Mesenchymal stem cell (in vitro differentiated cells and primary cell): Measurements from ENCODE around the gene RBM10.
A peak's percentile ranks its signal among the peaks of the same experiment; 100 is the strongest.

Experiments used
- DNase-seq: peaks from one replicate; pipeline ENCODE4 v3.0.0-alpha.2; 2013
- H2AFZ ChIP-seq: one replicate; pipeline ENCODE4 v1.6.1; 2013; ENCODE audit warnings: low read depth, mild to moderate bottlenecking, control low read depth, inconsistent platforms, low read length, moderate library complexity
- H2AK5ac ChIP-seq: 2 replicates; pipeline ENCODE4 v1.6.1; 2013; ENCODE audit warnings: low read length, moderate library complexity, mild to moderate bottlenecking, inconsistent platforms; ENCODE audit not compliant: severe bottlenecking
- H2BK120ac ChIP-seq: one replicate; pipeline ENCODE4 v1.6.1; 2013; ENCODE audit warnings: low read depth, mild to moderate bottlenecking, inconsistent platforms, low read length, moderate library complexity
- H2BK12ac ChIP-seq, 2 experiments: one replicate each; pipeline ENCODE4 v1.6.1; 2013; ENCODE audit warnings: inconsistent platforms in 2 of 2, low read length in 2 of 2, mild to moderate bottlenecking in 2 of 2, moderate library complexity in 2 of 2, control low read depth in 1 of 2
- H2BK15ac ChIP-seq: one replicate; pipeline ENCODE4 v1.6.1; 2013; ENCODE audit warnings: mild to moderate bottlenecking, low read depth, inconsistent platforms; ENCODE audit not compliant: poor library complexity, severe bottlenecking
- H2BK5ac ChIP-seq: 2 replicates; pipeline ENCODE4 v1.6.1; 2013; ENCODE audit warnings: low read depth, mild to moderate bottlenecking, low read length, control low read depth, inconsistent platforms; ENCODE audit not compliant: poor library complexity, severe bottlenecking
- H3K14ac ChIP-seq, 2 experiments: one replicate each; pipeline ENCODE4 v1.6.1; 2013; ENCODE audit warnings: inconsistent platforms in 2 of 2, low read length in 2 of 2, control low read depth in 1 of 2, mild to moderate bottlenecking in 1 of 2, moderate library complexity in 1 of 2
- H3K18ac ChIP-seq, 2 experiments: one replicate each; pipeline ENCODE4 v1.6.1; 2013; ENCODE audit warnings: inconsistent platforms in 2 of 2, low read length in 2 of 2, control low read depth in 1 of 2, low read depth in 1 of 2, mild to moderate bottlenecking in 1 of 2
- H3K23ac ChIP-seq, 2 experiments: one replicate each; pipeline ENCODE4 v1.6.1; 2013; ENCODE audit warnings: inconsistent platforms in 2 of 2, low read length in 2 of 2, mild to moderate bottlenecking in 2 of 2, moderate library complexity in 2 of 2, control low read depth in 1 of 2
- H3K27ac ChIP-seq: 2 replicates; pipeline ENCODE4 v1.5.1; 2013; ENCODE audit warnings: mild to moderate bottlenecking, moderate library complexity, low read length, control low read depth, inconsistent platforms; ENCODE audit not compliant: poor library complexity, severe bottlenecking
- H3K27me3 ChIP-seq, 2 experiments: 2 replicates each; pipeline versions ENCODE4 v1.6.1 to v1.7.0; 2013; ENCODE audit warnings: low read length in 2 of 2, mild to moderate bottlenecking in 2 of 2, moderate library complexity in 2 of 2, control low read depth in 1 of 2, inconsistent platforms in 1 of 2; ENCODE audit not compliant: control insufficient read depth in 1 of 2, insufficient read depth in 1 of 2
- H3K36me3 ChIP-seq, 2 experiments: 2 replicates each; pipeline versions ENCODE4 v1.6.1 to v1.7.0; 2013; ENCODE audit warnings: low read length in 2 of 2, control low read depth in 1 of 2, inconsistent platforms in 1 of 2, low read depth in 1 of 2, mild to moderate bottlenecking in 1 of 2; ENCODE audit not compliant: insufficient read depth in 2 of 2, control insufficient read depth in 1 of 2
- H3K4ac ChIP-seq, 2 experiments: one replicate each; pipeline ENCODE4 v1.6.1; 2013; ENCODE audit warnings: inconsistent platforms in 2 of 2, low read length in 2 of 2, mild to moderate bottlenecking in 2 of 2, moderate library complexity in 2 of 2, control low read depth in 1 of 2, low read depth in 1 of 2
- H3K4me1 ChIP-seq: 2 replicates; pipeline ENCODE4 v1.6.1; 2013; ENCODE audit warnings: low read depth, low read length, control low read depth; ENCODE audit not compliant: control insufficient read depth, insufficient read depth
- H3K4me2 ChIP-seq: 2 replicates; pipeline ENCODE4 v1.6.1; 2013; ENCODE audit warnings: low read length, mild to moderate bottlenecking, inconsistent platforms; ENCODE audit not compliant: poor library complexity, severe bottlenecking
- H3K4me3 ChIP-seq, 2 experiments: 2 replicates each; pipeline versions ENCODE4 v1.5.1 to v1.7.0; 2013; ENCODE audit warnings: low read length in 2 of 2, mild to moderate bottlenecking in 2 of 2, control low read depth in 1 of 2, low read depth in 1 of 2; ENCODE audit not compliant: insufficient read depth in 1 of 2
- H3K79me1 ChIP-seq: replicated peaks from 2 replicates; pipeline ENCODE4 v1.6.1; 2013; ENCODE audit warnings: mild to moderate bottlenecking, control low read depth, low read length, inconsistent platforms; ENCODE audit not compliant: poor library complexity, severe bottlenecking
- H3K9ac ChIP-seq: 2 replicates; pipeline ENCODE4 v1.7.0; 2013; ENCODE audit warnings: mild to moderate bottlenecking, low read length, moderate library complexity
- H3K9me3 ChIP-seq: 2 replicates; pipeline ENCODE4 v1.7.0; 2013; ENCODE audit warnings: mild to moderate bottlenecking, low read length; ENCODE audit not compliant: control insufficient read depth
- H4K8ac ChIP-seq: one replicate; pipeline ENCODE4 v1.6.1; 2013; ENCODE audit warnings: inconsistent platforms, mild to moderate bottlenecking, low read length, moderate library complexity
- H4K91ac ChIP-seq: one replicate; pipeline ENCODE4 v1.6.1; 2013; ENCODE audit warnings: mild to moderate bottlenecking, low read length, inconsistent platforms
- WGBS: methylation state at CpG from one replicate; pipeline ENCODE4 v1.1.7; 2013; ENCODE audit warnings: mixed read lengths; 5-methylcytosine and 5-hydroxymethylcytosine counted together

The RBM10 gene

GRCh38 chrX:47187106-47187677 lies 42.2 kb downstream of the RBM10 start:
- no peak overlapping the region for H2BK15ac ChIP-seq
- H3K36me3 ChIP-seq = peaks cover 36 to 43% of the 10 kb centered on the region in 2 experiments
- no CpG with 5 or more reads among the region's 4 CpGs for WGBS
- no peak overlapping the region for H2BK5ac ChIP-seq
- no peak for DNase-seq
- peaks cover 6% of the 10 kb centered on the region for H3K4me1 ChIP-seq
- H3K14ac ChIP-seq = no peak overlapping the region
- H2AK5ac ChIP-seq = no peak overlapping the region
- no peak overlapping the region for H3K4me2 ChIP-seq
- no peak overlapping the region for H3K18ac ChIP-seq
- no peaks in the 10 kb centered on the region for H3K9me3 ChIP-seq
- H4K91ac ChIP-seq = no peak overlapping the region
- no peak overlapping the region for H4K8ac ChIP-seq
- H3K4ac ChIP-seq = no peak overlapping the region
- no peak overlapping the region for H2BK120ac ChIP-seq
- no peak overlapping the region for H3K4me3 ChIP-seq
- peaks cover 3% of the 10 kb centered on the region for H3K79me1 ChIP-seq
- H3K9ac ChIP-seq = no peak overlapping the region
- H3K23ac ChIP-seq = no peak overlapping the region
- H2AFZ ChIP-seq = no peak overlapping the region
- H3K27me3 ChIP-seq = peaks cover 0 to 52% of the 10 kb centered on the region in 2 experiments
- H2BK12ac ChIP-seq = no peak overlapping the region
- no peak overlapping the region for H3K27ac ChIP-seq

DNA sequence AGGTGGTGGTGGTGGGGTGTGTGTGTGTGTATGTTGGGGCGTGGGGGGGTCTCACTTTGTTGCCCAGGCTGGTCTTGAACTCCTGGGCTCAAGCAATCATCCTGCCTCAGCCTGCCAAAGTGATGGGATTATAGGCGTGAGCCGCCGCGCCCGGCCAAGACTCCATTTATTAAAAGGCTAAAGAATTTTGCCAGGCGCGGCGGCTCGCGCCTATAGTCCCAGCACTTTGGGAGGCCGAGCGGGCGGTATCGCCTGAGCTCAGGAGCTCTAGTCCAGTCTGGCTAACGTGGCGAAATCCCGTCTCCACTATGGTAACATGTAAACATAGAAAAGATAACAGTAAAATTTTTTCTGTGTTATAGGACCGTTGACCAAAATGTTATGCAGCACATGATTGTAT lies 44.9 kb downstream of the RBM10 start:
- H2BK15ac ChIP-seq = no peak overlapping the region
- H2AFZ ChIP-seq = no peak overlapping the region
- no peak overlapping the region for H3K14ac ChIP-seq
- DNase-seq = no peak
- H3K4me2 ChIP-seq = no peak overlapping the region
- no peak overlapping the region for H3K4ac ChIP-seq
- H2BK5ac ChIP-seq = no peak overlapping the region
- WGBS = 75% methylated on average over 9 of the region's 19 CpGs
- peaks cover 0 to 45% of the 10 kb centered on the region in 2 experiments for H3K27me3 ChIP-seq
- peaks cover 21 to 26% of the 10 kb centered on the region in 2 experiments for H3K36me3 ChIP-seq
- no peak overlapping the region for H2BK120ac ChIP-seq
- no peak overlapping the region for H3K4me3 ChIP-seq
- no peak overlapping the region for H3K23ac ChIP-seq
- H3K9ac ChIP-seq = no peak overlapping the region
- no peak overlapping the region for H2BK12ac ChIP-seq
- H3K18ac ChIP-seq = no peak overlapping the region
- H3K27ac ChIP-seq = no peak overlapping the region
- no peak overlapping the region for H2AK5ac ChIP-seq
- H3K79me1 ChIP-seq = peaks cover 1% of the 10 kb centered on the region
- no peak overlapping the region for H4K8ac ChIP-seq
- H3K4me1 ChIP-seq = peaks cover 11% of the 10 kb centered on the region
- H3K9me3 ChIP-seq = no peaks in the 10 kb centered on the region
- no peak overlapping the region for H4K91ac ChIP-seq

- Histone ChIP-seq H3K9me3 (no peaks in the 10 kb centered on the region), H4K91ac (no peak overlapping the region), H3K27ac (no peak overlapping the region), H2BK5ac (no peak overlapping the region), H2AFZ (peak overlapping the region; percentile 58), H3K4me2 (peak overlapping the region; percentile 64), H3K4me1 (peaks cover 13% of the 10 kb centered on the region), H3K4ac (no peak overlapping the region), H3K27me3 (peaks cover 0 to 45% of the 10 kb centered on the region in 2 experiments), H3K79me1 (peaks cover under 1% of the 10 kb centered on the region), H3K23ac (no peak overlapping the region), H3K36me3 (peaks cover 17 to 20% of the 10 kb centered on the region in 2 experiments), H3K18ac (peak overlapping the region in 1 of 2 experiments; percentile 5), H2BK120ac (no peak overlapping the region), H3K4me3 (peak overlapping the region; percentile 55 to 82), H3K9ac (peak overlapping the region; percentile 87), H2BK12ac (no peak overlapping the region), H2AK5ac (no peak overlapping the region), H2BK15ac (no peak overlapping the region), H3K14ac (peak overlapping the region in 1 of 2 experiments; percentile 48), H4K8ac (no peak overlapping the region)
- 3% methylated on average over 39 of the region's 40 CpGs for WGBS
- peak; percentile 93 for DNase-seq
Observed at GRCh38 chrX:47190445-47191269, 45.6 kb downstream of the RBM10 start.

GRCh38 chrX:47191331-47191730 lies 46.3 kb downstream of the RBM10 start:
- Histone ChIP-seq H2BK120ac (no peak overlapping the region), H2BK15ac (no peak overlapping the region), H3K23ac (no peak overlapping the region), H3K36me3 (peaks cover 11 to 15% of the 10 kb centered on the region in 2 experiments), H4K8ac (no peak overlapping the region), H2BK5ac (no peak overlapping the region), H2BK12ac (no peak overlapping the region), H3K4me1 (peaks cover 16% of the 10 kb centered on the region), H3K4me3 (peak overlapping the region; percentile 55 to 82), H4K91ac (no peak overlapping the region), H3K79me1 (no peaks in the 10 kb centered on the region), H3K4me2 (peak overlapping the region; percentile 64), H3K27ac (no peak overlapping the region), H3K9me3 (no peaks in the 10 kb centered on the region), H2AK5ac (no peak overlapping the region), H2AFZ (no peak overlapping the region), H3K14ac (no peak overlapping the region), H3K27me3 (peaks cover 0 to 40% of the 10 kb centered on the region in 2 experiments), H3K9ac (peak overlapping the region; percentile 87), H3K18ac (peak overlapping the region in 1 of 2 experiments; percentile 38), H3K4ac (no peak overlapping the region)
- WGBS = 1% methylated on average over 25 of the region's 26 CpGs
- peak; percentile 32 for DNase-seq
